AG08395 (cell line): ENCODE data around the gene TLE3.

Experiments used
- DNase-seq: peaks from one replicate; pipeline ENCODE4 v3.0.0; 2012; ENCODE audit warnings: mixed read lengths, low spot score

The TLE3 gene

GRCh38 chr15:70082281-70082900 is 15.3 kb downstream of the TLE3 start:
- no peak for DNase-seq

- no peak for DNase-seq
These were observed 16.1 kb downstream of the TLE3 start for GRCh38 chr15:70081612-70082011.

- DNase-seq: no peak
These were observed 17.4 kb downstream of the TLE3 start for GRCh38 chr15:70080347-70080746.

DNA sequence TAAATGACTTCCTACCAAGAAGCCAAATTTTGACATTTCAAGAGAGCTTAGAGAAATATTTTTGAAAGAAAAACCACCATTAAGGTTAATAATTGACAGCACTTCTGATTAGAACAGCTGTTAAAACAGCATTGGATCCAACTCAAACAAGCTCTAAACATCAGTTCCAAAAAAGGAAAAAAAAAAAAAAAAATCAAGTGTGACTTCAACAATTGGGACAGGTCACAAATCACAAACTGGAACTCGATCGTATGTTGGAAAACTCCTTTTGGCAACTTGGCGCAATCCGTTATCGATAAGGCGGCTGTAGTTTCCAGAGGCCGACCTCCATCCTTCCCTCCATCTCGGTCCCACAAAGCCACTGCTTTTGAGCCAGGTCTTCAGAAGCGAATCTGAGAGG is 17.8 kb downstream of the TLE3 start:
- no peak for DNase-seq

DNA sequence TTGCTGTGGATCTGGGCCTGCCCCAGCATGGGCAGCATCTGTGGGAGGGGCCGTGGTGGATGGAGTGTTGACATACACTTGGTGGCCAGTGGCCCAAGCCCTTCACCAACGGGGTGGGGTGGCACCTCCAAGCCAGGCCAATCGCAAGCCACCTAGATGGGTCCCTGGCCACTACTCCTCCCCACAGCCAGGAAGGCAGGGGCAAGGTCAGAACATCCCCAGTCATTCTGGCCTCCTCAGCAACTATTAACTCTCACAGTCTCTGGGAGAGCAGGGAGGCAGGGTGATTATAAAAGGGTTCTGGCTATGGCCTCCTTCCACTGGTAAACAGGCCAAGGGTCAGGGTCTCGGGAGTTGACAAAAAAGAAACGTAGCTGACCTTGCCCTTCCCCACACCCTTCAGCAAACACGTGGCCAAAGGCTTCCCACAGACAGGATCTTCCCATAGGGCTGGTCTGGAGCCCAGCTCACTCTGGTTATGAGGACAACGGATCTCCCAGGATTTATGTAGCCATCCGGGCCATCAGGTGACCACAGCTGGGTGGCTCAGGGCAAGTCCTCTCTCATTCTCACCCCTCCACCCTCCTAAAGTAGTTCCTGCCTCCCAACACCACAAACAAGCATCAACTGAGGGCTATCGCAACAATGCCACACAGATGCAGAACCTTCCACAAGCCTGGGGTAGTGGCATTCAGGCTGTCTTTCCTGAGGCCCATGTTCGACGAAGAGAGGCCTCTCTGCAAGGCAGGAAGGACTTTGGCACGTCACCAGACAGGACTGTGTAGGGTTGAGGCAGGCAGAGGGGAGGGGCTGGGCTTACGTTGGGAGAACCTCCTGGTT is 18.9 kb downstream of the TLE3 start:
- DNase-seq: no peak

GRCh38 chr15:70077188-70078147 is 20.2 kb downstream of the TLE3 start:
- no peak for DNase-seq

GRCh38 chr15:70074380-70074779 is 23.3 kb downstream of the TLE3 start:
- DNase-seq: no peak

- no peak for DNase-seq
These were observed 25.2 kb downstream of the TLE3 start for GRCh38 chr15:70072479-70072878.

DNA sequence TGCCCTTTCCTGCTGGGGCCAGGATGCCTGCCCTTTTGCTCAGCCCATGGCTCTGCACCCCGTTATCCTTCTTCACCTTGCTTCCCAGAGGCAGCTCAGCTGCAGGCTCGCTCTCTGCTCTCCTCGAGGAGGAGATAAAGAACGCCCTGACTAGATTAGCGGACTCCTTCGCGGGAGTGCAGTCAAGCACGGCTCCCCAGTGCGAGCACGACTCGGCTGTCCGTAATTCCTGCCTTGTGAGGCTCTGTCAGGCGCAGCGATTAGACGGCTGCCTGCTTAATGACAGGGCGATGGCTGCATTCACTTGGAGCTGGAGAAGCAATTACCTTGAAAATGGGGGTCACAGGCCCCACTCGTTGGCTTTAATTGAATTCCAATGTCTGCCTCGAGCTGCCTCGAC is 25.9 kb downstream of the TLE3 start:
- DNase-seq: no peak

DNA sequence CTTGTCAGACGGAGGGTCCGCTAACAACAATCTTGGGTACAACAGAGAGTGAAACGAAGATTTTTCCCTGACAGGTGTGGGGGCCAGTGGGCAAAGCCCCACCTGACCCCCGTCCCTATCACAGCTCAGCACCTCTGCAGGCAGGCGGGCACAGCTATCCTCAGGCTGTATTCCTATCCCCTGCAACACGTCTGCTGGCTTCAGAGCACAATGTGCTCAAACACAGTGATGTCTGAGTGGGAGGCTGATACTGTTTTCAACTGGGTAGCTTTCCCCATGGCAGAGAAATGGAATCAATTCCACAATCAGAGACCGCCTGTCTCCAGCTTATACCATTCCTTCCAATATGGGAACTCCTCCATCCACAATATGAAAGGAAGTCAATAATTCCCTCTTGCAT is 28.0 kb downstream of the TLE3 start:
- no peak for DNase-seq

GRCh38 chr15:70068783-70069565 is 28.7 kb downstream of the TLE3 start:
- DNase-seq: no peak

DNA sequence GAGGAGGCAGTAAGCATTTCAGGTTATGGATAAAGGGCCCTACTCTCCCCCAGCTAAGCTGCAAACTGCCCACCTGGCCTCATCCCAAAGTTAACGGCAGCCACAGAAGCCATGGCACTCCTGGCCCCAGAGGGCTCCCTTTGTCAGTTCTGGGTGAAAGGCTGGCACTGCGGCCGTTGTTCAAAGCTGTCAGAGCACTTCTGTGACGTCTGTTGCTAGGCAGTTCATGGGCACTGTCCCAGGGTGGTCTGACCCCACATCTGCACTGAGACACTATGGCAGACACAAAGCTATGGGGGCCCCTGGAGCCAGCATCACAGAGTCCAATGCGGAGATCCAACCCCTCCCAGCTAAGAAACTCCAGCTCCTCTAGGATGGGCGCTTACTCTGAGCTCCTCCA is 30.0 kb downstream of the TLE3 start:
- DNase-seq: no peak

DNA sequence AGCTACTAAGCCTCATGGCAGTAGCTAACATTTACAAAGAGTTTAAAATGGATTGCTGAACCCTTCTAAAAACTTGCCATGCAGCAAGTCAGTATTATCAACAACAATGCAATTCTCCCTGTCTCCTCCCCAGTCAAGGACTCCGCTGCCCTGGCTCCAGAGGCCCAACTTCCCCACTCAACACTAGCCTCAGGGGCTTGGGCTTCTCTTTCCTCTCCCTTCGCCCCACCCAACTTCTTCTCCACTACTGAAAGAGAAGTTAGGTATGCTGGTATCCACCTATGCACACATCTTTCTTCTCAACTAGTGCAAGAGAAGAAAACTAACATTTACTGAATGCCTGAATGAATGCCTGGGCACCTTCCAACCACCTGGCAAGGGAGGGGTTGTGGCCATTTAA is 30.7 kb downstream of the TLE3 start:
- DNase-seq: no peak

GRCh38 chr15:70066447-70066846 is 31.3 kb downstream of the TLE3 start:
- peak; percentile 15 for DNase-seq

- no peak for DNase-seq
These were observed 31.7 kb downstream of the TLE3 start for GRCh38 chr15:70066004-70066403.

DNA sequence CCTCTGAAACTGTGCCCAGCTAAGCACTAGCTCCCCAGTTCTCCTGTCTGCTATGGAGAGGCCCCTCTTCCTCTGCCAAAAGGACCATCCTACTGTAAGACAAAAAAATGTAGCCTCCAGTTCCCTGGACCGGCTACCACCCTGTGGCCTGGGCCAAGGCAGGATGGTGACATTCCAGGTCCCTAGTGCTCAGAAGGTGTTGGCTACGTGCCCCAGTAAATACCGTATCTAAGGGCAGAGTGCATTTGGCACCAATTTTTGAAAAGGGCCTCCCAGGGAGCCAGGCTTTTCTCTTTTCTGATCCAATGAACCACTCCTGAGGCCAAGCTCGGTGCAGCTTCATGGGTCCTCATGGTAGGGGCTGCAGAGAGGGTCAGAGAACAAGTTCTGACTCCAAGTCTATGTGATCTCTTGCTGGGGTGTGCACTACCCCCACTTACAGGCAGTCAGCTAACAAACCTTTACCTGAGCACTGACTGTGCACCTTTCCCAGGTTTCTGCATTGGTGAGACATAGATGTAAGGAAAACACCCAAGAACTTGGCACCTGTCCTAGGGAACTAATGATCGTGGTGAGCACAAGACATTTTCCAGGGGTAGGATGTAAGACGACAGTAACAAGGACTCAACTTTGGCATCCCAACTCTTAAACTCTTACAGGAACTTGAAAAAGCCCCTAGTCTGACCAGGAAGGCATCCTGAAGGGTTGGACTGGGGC is 32.6 kb downstream of the TLE3 start:
- DNase-seq: no peak

GRCh38 chr15:70064441-70064840 is 33.3 kb downstream of the TLE3 start:
- no peak for DNase-seq

DNA sequence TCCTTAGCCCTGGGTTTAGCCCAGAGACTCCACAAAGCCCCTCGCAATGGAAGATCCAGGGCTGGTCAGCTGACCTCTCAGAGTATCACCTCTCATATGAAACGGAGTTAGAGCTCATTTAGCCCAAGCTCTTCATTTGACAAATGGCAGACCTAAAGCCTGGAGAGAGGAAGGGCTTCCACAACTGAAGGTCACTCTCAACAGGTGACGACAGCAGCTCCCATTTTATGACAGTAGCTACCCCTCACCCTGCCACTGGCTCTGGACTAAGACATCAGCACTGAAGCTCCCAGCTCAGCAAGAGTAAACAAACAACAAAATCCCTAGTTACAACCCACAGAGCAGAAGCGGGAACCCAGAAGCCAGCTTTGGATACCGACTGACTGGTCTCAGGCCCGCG is 33.7 kb downstream of the TLE3 start:
- no peak for DNase-seq

- DNase-seq: no peak
These were observed 34.3 kb downstream of the TLE3 start for GRCh38 chr15:70063261-70063925.

DNA sequence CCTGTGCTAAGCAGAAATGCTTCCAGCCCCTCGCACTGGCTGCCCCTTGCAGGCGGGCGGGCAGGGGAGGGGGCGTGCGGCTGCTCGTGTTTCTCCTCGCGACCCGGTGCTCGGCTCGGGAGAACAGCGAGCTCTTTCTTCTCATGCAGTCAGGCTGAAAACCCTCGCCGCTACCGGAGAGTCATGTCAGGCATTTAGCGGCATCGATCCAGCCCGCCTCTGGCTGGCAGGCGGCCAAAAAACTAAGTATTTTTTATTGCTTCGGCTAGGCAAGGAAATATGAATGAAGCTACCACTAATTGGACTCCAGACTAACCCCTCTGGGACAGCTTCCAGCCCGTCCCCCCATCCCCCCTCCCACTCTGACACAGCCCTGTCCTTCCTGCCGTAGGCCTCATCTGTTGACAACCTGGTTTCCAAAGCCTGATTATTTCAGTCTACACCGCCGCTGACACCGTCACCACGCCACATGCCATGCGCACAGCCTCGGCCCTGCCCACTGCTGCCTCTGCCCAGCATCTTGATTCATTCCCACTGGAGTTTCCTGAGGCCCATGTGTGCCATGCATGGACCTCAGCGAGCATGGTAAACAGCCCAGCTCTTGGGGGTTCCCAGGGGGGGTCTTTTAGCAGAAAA is 35.3 kb downstream of the TLE3 start:
- peak; percentile 96 for DNase-seq
